K562 (cell line): ENCODE results near the gene GPSM3. TPM values are rescaled to one million over a fixed set of nuclear protein-coding genes. Genes with fewer than 3 reads are reported as not detected.

Experiments
- ATAC-seq: fragments of 200-7000 bp; cut with Tn5 transposase; 3 replicates; pipeline ENCODE4 v1.9.1; 2020; ENCODE audit warnings: moderate library complexity
- BruUV-seq: library from RNA; stranded (reverse); fragments of 400-500 nt; replicated peaks from 2 replicates; lab custom pipeline; 2021; lab: Mats Ljungman, UMichigan
- CTCF ChIA-PET: fragments of 300-600 bp; formaldehyde crosslinking; extraction: SDS; loops from one replicate; lab custom pipeline; 2021; ENCODE audit warnings: low intra/inter-chr PET ratio; lab: Yijun Ruan, JAX
- POLR2A ChIA-PET: fragments of 300-600, 350-650 bp; sonication (Branson Sonifier 250); formaldehyde crosslinking; extraction: SDS; loops from one replicate; lab custom pipeline; 2021; ENCODE audit warnings: antibody characterized with exemption, inconsistent platforms; lab: Yijun Ruan, JAX
- DNase-seq, 4 experiments: peaks; one replicate each; pipeline versions ENCODE4 v3.0.0 to v3.0.0-alpha.2; 2011 to 2018; ENCODE audit warnings: low spot score in 3 of 4, mixed read lengths in 3 of 4; ENCODE audit errors: extremely low read depth in 1 of 4
- FAIRE-seq: peaks from 2 replicates; lab custom pipeline; 2011; peaks lifted over from hg19 to GRCh38; lab: Jason Lieb, UNC
- H2AFZ ChIP-seq: 2 replicates; pipeline ENCODE4 v1.6.0; 2011; ENCODE audit warnings: low read depth, low read length, control low read depth, inconsistent platforms
- H3K27ac ChIP-seq: fragments of 200-600 bp; 3 replicates; pipeline ENCODE4 v1.8.0; 2011; ENCODE audit warnings: low read depth, mild to moderate bottlenecking, control low read depth, inconsistent platforms, low read length, moderate library complexity, mixed read lengths; ENCODE audit errors: extremely low read depth
- H3K27me3 ChIP-seq, 2 experiments: fragments of 300-600 bp in 1 of 2; 2 replicates in 1 of 2; 3 replicates in 1 of 2; pipeline versions ENCODE4 v1.6.0 to v1.8.0; 2011; ENCODE audit warnings: inconsistent platforms in 2 of 2, low read length in 2 of 2, mild to moderate bottlenecking in 1 of 2, mixed read lengths in 1 of 2, moderate library complexity in 1 of 2; ENCODE audit not compliant: control insufficient read depth in 2 of 2, insufficient read depth in 2 of 2
- H3K36me3 ChIP-seq: fragments of 300-600 bp; 3 replicates; pipeline ENCODE4 v1.8.0; 2011; ENCODE audit warnings: mild to moderate bottlenecking, low read length, inconsistent platforms; ENCODE audit not compliant: control insufficient read depth, insufficient read depth
- H3K4me1 ChIP-seq, 2 experiments: fragments of 200-600 bp in 1 of 2; replicated peaks in 1 of 2; 2 replicates in 1 of 2; 3 replicates in 1 of 2; pipeline versions ENCODE4 v1.5.1 to v1.8.0; 2011; ENCODE audit warnings: inconsistent platforms in 2 of 2, low read length in 2 of 2, mild to moderate bottlenecking in 1 of 2, mixed read lengths in 1 of 2, moderate library complexity in 1 of 2; ENCODE audit not compliant: control insufficient read depth in 2 of 2, insufficient read depth in 2 of 2
- H3K4me2 ChIP-seq: 2 replicates; pipeline ENCODE4 v1.6.1; 2011; ENCODE audit warnings: low read length, control low read depth, inconsistent platforms, mixed read lengths; ENCODE audit not compliant: insufficient read depth
- H3K4me3 ChIP-seq: fragments of 200-600 bp; sonication (generic), shearing (Covaris generic); 2 replicates; pipeline ENCODE4 v1.5.1; 2016; ENCODE audit warnings: control low read depth, inconsistent platforms
- H3K79me2 ChIP-seq: fragments of 200-600 bp; 3 replicates; pipeline ENCODE4 v1.8.0; 2011; ENCODE audit warnings: low read length, inconsistent platforms; ENCODE audit not compliant: control insufficient read depth, insufficient read depth
- H3K9ac ChIP-seq, 2 experiments: 2 replicates each; pipeline versions ENCODE4 v1.6.0 to v1.6.1; 2011; ENCODE audit warnings: low read depth in 2 of 2, low read length in 2 of 2, control low read depth in 1 of 2, inconsistent platforms in 1 of 2, mild to moderate bottlenecking in 1 of 2, mixed read lengths in 1 of 2; ENCODE audit not compliant: insufficient read depth in 1 of 2
- H3K9me1 ChIP-seq: one replicate; pipeline ENCODE4 v1.6.0; 2011; ENCODE audit warnings: inconsistent platforms, mild to moderate bottlenecking, low read length, moderate library complexity; ENCODE audit not compliant: control insufficient read depth, insufficient read depth
- H3K9me3 ChIP-seq: replicated peaks from 2 replicates; pipeline ENCODE4 v1.5.1; 2011; ENCODE audit warnings: low read depth, low read length, inconsistent platforms; ENCODE audit not compliant: control insufficient read depth, insufficient read depth
- H4K20me1 ChIP-seq: replicated peaks from 2 replicates; pipeline ENCODE4 v1.6.1; 2011; ENCODE audit warnings: low read length, inconsistent platforms, mixed read lengths; ENCODE audit not compliant: control insufficient read depth, insufficient read depth
- HDAC2 ChIP-seq: fragments of 450-650 bp; IDR thresholded peaks from 2 replicates; pipeline ENCODE4 v1.6.1; 2016; ENCODE audit warnings: mild to moderate bottlenecking
- HDAC6 ChIP-seq: IDR thresholded peaks from 2 replicates; pipeline ENCODE4 v1.6.1; 2012; ENCODE audit warnings: low read depth, mild to moderate bottlenecking, control low read depth, inconsistent platforms, low read length, moderate library complexity
- HDGF ChIP-seq: fragments of 450-650 bp; IDR thresholded peaks from 2 replicates; pipeline ENCODE4 v1.6.1; 2016
- HINFP ChIP-seq: fragments of 450-650 bp; conservative IDR thresholded peaks from 2 replicates; pipeline ENCODE4 v1.6.1; 2016; ENCODE audit warnings: missing genetic modification characterization, low read depth, mild to moderate bottlenecking, control low read depth, missing compliant biosample characterization
- HMG20B ChIP-seq: fragments of 250-450 bp; sonication (Bioruptor Pico); IDR thresholded peaks from 2 replicates; pipeline ENCODE4 v1.5.0; 2021; ENCODE audit warnings: mild to moderate bottlenecking
- HMGXB4 ChIP-seq: sonication (generic); formaldehyde crosslinking; IDR thresholded peaks from 2 replicates; pipeline ENCODE4 v1.8.1; 2023; ENCODE audit warnings: mild to moderate bottlenecking, missing genetic modification reagents
- HNRNPL ChIP-seq: fragments of 200-400 bp; formaldehyde crosslinking; IDR thresholded peaks from 2 replicates; pipeline ENCODE4 v1.6.1; 2017; ENCODE audit warnings: low read depth, mild to moderate bottlenecking, low read length
- LARP7 ChIP-seq: fragments of 450-650 bp; IDR thresholded peaks from 2 replicates; pipeline ENCODE4 v1.6.1; 2016
- MCM7 ChIP-seq, 2 experiments: fragments of 450-650 bp; IDR thresholded peaks; 2 replicates each; pipeline ENCODE4 v1.6.1; 2016 to 2018
- MED1 ChIP-seq: sonication (generic); formaldehyde crosslinking; IDR thresholded peaks from 2 replicates; pipeline ENCODE4 v1.8.1; 2023; ENCODE audit warnings: missing genetic modification reagents, borderline replicate concordance
- MLLT1 ChIP-seq, 2 experiments: fragments of 450-650 bp; IDR thresholded peaks; 2 replicates each; pipeline ENCODE4 v1.6.1; 2016
- MTA2 ChIP-seq: fragments of 450-650 bp; IDR thresholded peaks from 2 replicates; pipeline ENCODE4 v1.6.1; 2016; ENCODE audit warnings: low read depth
- NR2C1 ChIP-seq, 2 experiments: fragments of 450-650 bp; IDR thresholded peaks; 2 replicates each; pipeline ENCODE4 v1.6.1; 2017; ENCODE audit warnings: mild to moderate bottlenecking in 2 of 2, antibody characterized with exemption in 1 of 2, inconsistent platforms in 1 of 2, missing compliant biosample characterization in 1 of 2, missing genetic modification characterization in 1 of 2
- STAT5B ChIP-seq: fragments of 250-450 bp; sonication (Bioruptor Pico); IDR thresholded peaks from 2 replicates; pipeline ENCODE4 v1.8.0; 2021; ENCODE audit warnings: mild to moderate bottlenecking, inconsistent platforms
- ZC3H11A ChIP-seq: IDR thresholded peaks from 2 replicates; pipeline ENCODE4 v1.6.1; 2012; ENCODE audit warnings: low read depth, low read length, improper control_type of control experiment
- ZNF512 ChIP-seq: IDR thresholded peaks from 2 replicates; pipeline ENCODE4 v1.6.1; 2016; ENCODE audit warnings: missing genetic modification characterization, missing compliant biosample characterization
- WGBS: fragments of 100-300 bp; shearing (Covaris generic); methylation state at CpG from one replicate; pipeline ENCODE4 v1.1.6; 2016; ENCODE audit warnings: low coverage, mixed read lengths; ENCODE audit not compliant: insufficient coverage; ENCODE audit errors: missing lambda C conversion rate; 5-methylcytosine and 5-hydroxymethylcytosine counted together
- in situ Hi-C: fragments of 300-500 bp; cut with MboI; formaldehyde crosslinking; loops from 4 replicates; pipeline ENCODE4 v1.15.0; 2018; ENCODE audit warnings: inconsistent platforms, mixed read lengths
- intact Hi-C: fragments of 100-400 bp; cut with micrococcal nuclease; formaldehyde crosslinking; loops from 2 replicates; pipeline ENCODE4 v1.14.2; 2022
- polyA plus RNA-seq, 8 experiments: library from polyadenylated mRNA; depleted of rRNA in 4 of 8; stranded (reverse) in 5 of 8; unstranded in 3 of 8; fragments of >200 nt; fragmentation: Nextera tagmentation in 2 of 8; fragmentation: Illumina TruSeq in 1 of 8; extraction: Ambion mirVana in 2 of 8; extraction: Trizol in 1 of 8; gene quantifications; 2 replicates each; pipeline versions ENCODE4 v1.2.1 to v1.2.3, GENCODE V29; 2011 to 2014; ENCODE audit warnings: inconsistent platforms in 1 of 8, missing spikeins in 1 of 8
- total RNA-seq, 7 experiments: library from RNA; depleted of rRNA in 6 of 7; stranded (reverse); fragments of >200 nt in 6 of 7; fragmentation: Illumina TruSeq in 2 of 7; extraction: Trizol in 2 of 7; gene quantifications; 2 replicates each; pipeline versions ENCODE4 v1.2.1 to v1.2.3, GENCODE V29; 2011 to 2021; ENCODE audit warnings: low replicate concordance in 1 of 7

GPSM3 gene
- total and polyA plus RNA-seq, 9 of the 15 experiments (the other 6 are each of a cell fraction or from before 2014, with no cell fraction given) = 5.3 to 42.6 (median 24.4) TPM

GRCh38 chr6:32216285-32216684, 23.8 kb upstream of the GPSM3 start (continued):
- TF ChIP-seq MED1 (CRISPR knock-in tag) (no peak), HINFP (tag) (0 out of 2 replicates have a peak, but pooled peaks have one; percentile 20), MCM7 (IDR thresholded peaks at IDR 0.05) (no peak), HDAC6 (no peak)

GRCh38 chr6:32215617-32216016, 23.2 kb upstream of the GPSM3 start:
- FAIRE-seq = no peak
- Histone ChIP-seq H3K27me3 (peaks cover 7 to 32% of the 10 kb centered on the region in 2 experiments; a peak in 3 of 5 replicates), H3K4me3 (no peak overlapping the region), H2AFZ (peak overlapping the region; percentile 33; the same call in 1 of the 2 replicates), H3K9me3 (no peaks in the 10 kb centered on the region), H4K20me1 (no peaks in the 10 kb centered on the region), H3K79me2 (no peaks in the 10 kb centered on the region), H3K9ac (no peak overlapping the region), H3K9me1 (no peaks in the 10 kb centered on the region), H3K4me1 (peaks cover 8 to 15% of the 10 kb centered on the region in 2 experiments; a peak in 4 of 5 replicates), H3K4me2 (no peak overlapping the region; the same call in 1 of the 2 replicates), H3K27ac (no peak overlapping the region), H3K36me3 (no peaks in the 10 kb centered on the region)
- intact Hi-C loops (no loop called here), in situ Hi-C loops (no loop called here)
- WGBS = no CpG with 5 or more reads among the region's 4 CpGs
- POLR2A ChIA-PET = interaction anchor here (0.5 to 1.1 kb wide), 2 partner anchors 10 to 99 kb away, joined by 3 to 4 read pairs; no protein-coding TSS in a partner anchor
- DNase-seq = no peak
- CTCF ChIA-PET = no interaction called here
- BruUV-seq = no TSS peak
- ATAC-seq = no peak
- TF ChIP-seq NR2C1 (IDR thresholded peaks at IDR 0.05) (0 out of 2 replicates have a peak, but pooled peaks have one; percentile 18), NR2C1 (tag; IDR thresholded peaks at IDR 0.05) (no peak), MTA2 (peak; percentile 25; the same call in 1 of the 2 replicates), ZNF512 (tag) (peak; percentile 88), HDGF (peak; percentile 84; the same call in 1 of the 2 replicates), MLLT1 (IDR thresholded peaks at IDR 0.05) (peak in 1 of 2 experiments; percentile 29; a peak in 1 of 4 replicates), ZC3H11A (no peak), LARP7 (peak; percentile 69; the same call in 1 of the 2 replicates), HNRNPL (no peak), HMG20B (CRISPR knock-in tag) (no peak), HDAC2 (no peak), STAT5B (CRISPR knock-in tag) (no peak), HMGXB4 (CRISPR knock-in tag) (no peak)
